Prostate gland (tissue), 2 donors: ENCODE measurements around the gene SLC16A5. TPM values are rescaled to one million over a fixed set of nuclear protein-coding genes. Genes with fewer than 3 reads are reported as not detected.

ENCODE experiments used
- DNase-seq: peaks from one replicate; pipeline ENCODE4 v3.0.0-alpha.2; 2019; ENCODE audit warnings: low spot score
- H3K27ac ChIP-seq, 2 donors: fragments of 200-600 bp; sonication (generic); 2 replicates each; pipeline ENCODE4 v1.5.1; 2017 to 2019
- H3K27me3 ChIP-seq: fragments of 200-600 bp; sonication (generic); replicated peaks from 2 replicates; pipeline ENCODE4 v1.5.1; 2019; ENCODE audit not compliant: insufficient read depth
- H3K36me3 ChIP-seq, 2 donors: fragments of 200-600 bp; sonication (generic); 1 replicate in 1 of 2; 2 replicates in 1 of 2; pipeline versions ENCODE4 v1.5.1 to v1.8.1; 2017 to 2019
- H3K4me1 ChIP-seq: fragments of 200-600 bp; sonication (generic); replicated peaks from 2 replicates; pipeline ENCODE4 v1.5.1; 2019
- H3K4me3 ChIP-seq, 2 donors: fragments of 200-600 bp; sonication (generic); 2 replicates each; pipeline ENCODE4 v1.5.1; 2017 to 2019
- H3K9me3 ChIP-seq: fragments of 200-600 bp; sonication (generic); 2 replicates; pipeline ENCODE4 v1.5.1; 2017
- POLR2A ChIP-seq: fragments of 450-650 bp; IDR thresholded peaks from one replicate; pipeline ENCODE4 v1.6.1; 2016; ENCODE audit warnings: antibody characterized with exemption, mild to moderate bottlenecking
- POLR2AphosphoS5 ChIP-seq: sonication (generic); formaldehyde crosslinking; IDR thresholded peaks from one replicate; pipeline ENCODE4 v1.6.1; 2017; ENCODE audit warnings: antibody characterized with exemption
- WGBS: methylation state at CpG from one replicate; pipeline ENCODE4 v1.1.5; 2018; 5-methylcytosine and 5-hydroxymethylcytosine counted together
- intact Hi-C: fragments of 100-400 bp; cut with DNase I; formaldehyde crosslinking; loops from one replicate; pipeline ENCODE4 v1.14.2; 2022
- total RNA-seq, 2 donors: library from RNA; depleted of rRNA; stranded (reverse); fragments of >200 nt; gene quantifications; one replicate each; pipeline ENCODE4 v1.1.0, GENCODE V29; 2016
- TF ChIP-seq, protein P1 (sequence below), 4 experiments: fragments of 200-600 bp in 2 of 4; fragments of 450-650 bp in 2 of 4; sonication (generic) in 2 of 4; IDR thresholded peaks; 1 replicate in 3 of 4; 2 replicates in 1 of 4; pipeline ENCODE4 v1.5.1; 2016 to 2019; ENCODE audit warnings: antibody characterized with exemption in 4 of 4, mild to moderate bottlenecking in 2 of 4, moderate library complexity in 2 of 4

Gene SLC16A5
- total RNA-seq, 2 donors from 2014 or later, result 65.0 to 66.4 TPM

DNA sequence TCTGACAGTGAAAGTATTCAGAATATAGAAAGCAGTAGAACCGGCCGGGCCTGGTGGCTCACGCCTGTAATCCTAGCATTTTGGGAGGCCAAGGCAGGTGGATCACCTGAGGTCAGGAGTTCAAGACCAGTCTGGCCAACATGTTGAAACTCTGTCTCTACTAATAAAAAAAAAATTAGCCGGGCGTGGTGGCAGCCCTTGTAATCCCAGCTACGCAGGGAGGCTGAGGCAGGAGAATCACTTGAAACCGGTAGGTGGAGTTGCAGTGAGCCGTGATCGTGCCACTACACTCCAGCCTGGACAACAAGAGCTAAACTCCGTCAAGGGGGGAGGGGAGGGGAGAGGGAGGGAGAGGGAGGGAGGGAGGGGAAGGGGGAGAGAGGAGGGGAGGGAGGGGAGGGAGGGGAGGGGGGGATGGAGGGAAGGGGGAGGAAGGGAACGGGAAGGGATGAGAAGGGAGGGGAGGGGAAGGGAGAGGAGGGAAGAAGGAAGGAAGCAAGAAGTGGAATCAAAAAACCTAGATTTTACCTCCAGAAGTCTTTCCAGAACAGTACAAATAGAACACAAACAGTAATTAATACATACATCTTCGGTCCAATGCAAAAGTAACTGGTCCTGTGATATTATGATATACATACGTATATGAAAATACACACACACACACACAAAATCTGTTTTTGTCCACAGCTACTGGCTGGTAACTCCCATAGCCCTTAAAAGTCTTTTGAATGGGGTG, 54.6 kb downstream of the SLC16A5 start:
- no peak overlapping the region for H3K4me3 ChIP-seq
- no peaks in the 10 kb centered on the region for H3K27me3 ChIP-seq
- no peak for TF ChIP-seq POLR2AphosphoS5
- WGBS, result 67% methylated on average over 13 of the region's 13 CpGs
- H3K9me3 ChIP-seq, result no peaks in the 10 kb centered on the region
- intact Hi-C loops, result no loop called here
- H3K4me1 ChIP-seq, result no peaks in the 10 kb centered on the region
- H3K27ac ChIP-seq, result no peak overlapping the region
- H3K36me3 ChIP-seq, result peaks cover 0 to 3% of the 10 kb centered on the region in 2 donors
- DNase-seq, result no peak

DNA sequence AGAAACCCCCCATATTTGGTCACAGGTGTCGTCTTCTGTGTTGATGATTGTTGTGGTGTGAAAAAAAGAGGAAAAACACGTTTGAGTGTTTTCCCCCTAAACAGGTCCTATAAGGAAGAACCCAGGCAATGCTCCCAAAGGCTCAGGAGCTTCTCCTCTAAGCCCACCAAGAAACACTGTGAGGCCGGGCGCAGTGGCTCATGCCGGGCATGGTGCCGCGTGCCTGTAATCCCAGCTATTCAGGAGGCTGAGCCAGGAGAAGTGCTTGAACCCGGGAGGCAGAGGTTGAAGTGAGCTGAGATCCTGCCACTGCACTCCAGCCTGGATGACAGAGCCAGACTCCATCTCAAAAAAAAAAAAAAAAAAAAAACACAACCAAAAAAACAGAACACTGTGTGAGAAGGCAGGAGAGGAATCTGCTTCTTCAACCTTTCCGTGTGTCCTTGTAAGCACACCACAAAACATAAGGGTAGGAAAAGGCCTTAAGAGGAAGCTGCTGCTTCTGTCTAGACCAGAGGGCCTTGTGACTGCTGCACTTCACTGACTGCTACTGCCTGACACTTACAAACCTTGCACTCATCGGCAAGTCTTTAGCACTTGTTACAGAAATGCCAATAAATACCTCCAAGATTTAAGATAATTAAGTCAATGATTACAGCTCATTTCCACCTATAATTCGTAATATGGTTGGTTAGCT, 57.2 kb downstream of the SLC16A5 start:
- WGBS, result 83% methylated on average over 11 of the region's 11 CpGs

DNA sequence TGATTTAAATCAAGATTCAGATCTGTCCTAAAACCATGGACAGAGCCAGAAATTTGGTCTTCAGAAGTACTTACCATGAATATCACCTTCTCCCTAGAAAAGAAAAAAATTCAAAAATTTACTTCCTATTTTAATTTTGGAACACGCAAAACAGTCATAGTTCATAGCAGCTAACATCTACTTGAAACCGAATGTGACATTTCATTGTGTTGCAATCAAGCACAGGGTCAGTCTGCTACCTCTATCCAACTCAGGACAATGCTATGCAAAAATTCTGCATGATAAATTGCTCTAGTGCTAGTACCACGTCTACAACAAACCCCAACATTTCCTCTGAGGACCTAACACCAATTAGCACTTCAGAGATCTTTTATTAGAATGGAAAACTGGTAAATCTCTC, 58.8 kb downstream of the SLC16A5 start:
- no peak for DNase-seq
- Histone ChIP-seq H3K36me3 (peaks cover 0 to 3% of the 10 kb centered on the region in 2 donors), H3K9me3 (no peaks in the 10 kb centered on the region), H3K4me3 (no peak overlapping the region), H3K4me1 (no peaks in the 10 kb centered on the region), H3K27ac (no peak overlapping the region), H3K27me3 (no peaks in the 10 kb centered on the region)
- intact Hi-C loops, result no loop called here
- 88% methylated on average over 3 of the region's 3 CpGs for WGBS
- TF ChIP-seq POLR2AphosphoS5, result no peak
- TF ChIP-seq, protein P1, sequence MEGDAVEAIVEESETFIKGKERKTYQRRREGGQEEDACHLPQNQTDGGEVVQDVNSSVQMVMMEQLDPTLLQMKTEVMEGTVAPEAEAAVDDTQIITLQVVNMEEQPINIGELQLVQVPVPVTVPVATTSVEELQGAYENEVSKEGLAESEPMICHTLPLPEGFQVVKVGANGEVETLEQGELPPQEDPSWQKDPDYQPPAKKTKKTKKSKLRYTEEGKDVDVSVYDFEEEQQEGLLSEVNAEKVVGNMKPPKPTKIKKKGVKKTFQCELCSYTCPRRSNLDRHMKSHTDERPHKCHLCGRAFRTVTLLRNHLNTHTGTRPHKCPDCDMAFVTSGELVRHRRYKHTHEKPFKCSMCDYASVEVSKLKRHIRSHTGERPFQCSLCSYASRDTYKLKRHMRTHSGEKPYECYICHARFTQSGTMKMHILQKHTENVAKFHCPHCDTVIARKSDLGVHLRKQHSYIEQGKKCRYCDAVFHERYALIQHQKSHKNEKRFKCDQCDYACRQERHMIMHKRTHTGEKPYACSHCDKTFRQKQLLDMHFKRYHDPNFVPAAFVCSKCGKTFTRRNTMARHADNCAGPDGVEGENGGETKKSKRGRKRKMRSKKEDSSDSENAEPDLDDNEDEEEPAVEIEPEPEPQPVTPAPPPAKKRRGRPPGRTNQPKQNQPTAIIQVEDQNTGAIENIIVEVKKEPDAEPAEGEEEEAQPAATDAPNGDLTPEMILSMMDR (IDR thresholded peaks at IDR 0.05), result no peak
- TF ChIP-seq POLR2A, result no peak

More for the DNA sequence above, 57.2 kb downstream of the SLC16A5 start:
- Histone ChIP-seq H3K36me3 (peaks cover 0 to 3% of the 10 kb centered on the region in 2 donors), H3K4me3 (no peak overlapping the region), H3K9me3 (no peaks in the 10 kb centered on the region), H3K27ac (no peak overlapping the region), H3K4me1 (no peaks in the 10 kb centered on the region), H3K27me3 (no peaks in the 10 kb centered on the region)
- TF ChIP-seq, protein P1 (IDR thresholded peaks at IDR 0.05), result no peak
- intact Hi-C loops, result no loop called here
- no peak for DNase-seq

DNA sequence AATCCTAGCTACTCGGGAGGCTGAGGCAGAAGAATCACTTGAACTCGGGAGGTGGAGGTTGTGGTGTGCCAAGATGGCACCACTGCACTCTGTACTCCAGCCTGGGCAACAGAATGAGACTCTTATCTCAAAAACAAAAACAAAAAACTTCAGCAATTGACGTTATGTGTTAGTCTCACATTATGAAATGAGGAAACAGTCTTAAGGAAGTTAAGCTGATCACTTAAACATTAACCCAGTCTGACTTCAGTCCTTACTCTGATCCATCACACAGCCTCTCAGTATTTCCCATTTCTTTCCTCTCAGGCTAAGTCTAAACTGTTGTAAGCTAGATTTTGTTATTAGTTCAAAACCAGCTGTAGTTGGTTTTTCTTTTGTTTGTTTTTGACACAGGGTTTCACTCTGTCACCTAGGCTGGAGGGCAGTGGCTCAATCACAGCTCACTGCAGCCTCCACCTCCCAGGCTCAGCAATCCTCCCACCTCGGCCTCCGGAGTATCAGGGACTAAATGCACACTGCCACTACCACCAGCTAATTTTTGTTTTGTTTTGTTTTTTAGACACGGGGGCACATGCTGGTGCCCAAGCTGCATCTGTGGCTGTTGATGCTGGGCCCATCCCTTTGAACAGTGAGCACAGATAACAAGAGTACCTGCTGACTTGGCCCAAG, 60.3 kb downstream of the SLC16A5 start:
- intact Hi-C loops, result no loop called here
- 90% methylated on average over 6 of the region's 6 CpGs for WGBS
- Histone ChIP-seq H3K4me1 (peaks cover 6% of the 10 kb centered on the region), H3K27ac (no peak overlapping the region), H3K4me3 (no peak overlapping the region), H3K36me3 (peaks cover 0 to 3% of the 10 kb centered on the region in 2 donors), H3K27me3 (no peaks in the 10 kb centered on the region), H3K9me3 (no peaks in the 10 kb centered on the region)
- TF ChIP-seq, protein P1 (IDR thresholded peaks at IDR 0.05), result no peak
- TF ChIP-seq POLR2A (no peak), POLR2AphosphoS5 (no peak)
- no peak for DNase-seq

DNA sequence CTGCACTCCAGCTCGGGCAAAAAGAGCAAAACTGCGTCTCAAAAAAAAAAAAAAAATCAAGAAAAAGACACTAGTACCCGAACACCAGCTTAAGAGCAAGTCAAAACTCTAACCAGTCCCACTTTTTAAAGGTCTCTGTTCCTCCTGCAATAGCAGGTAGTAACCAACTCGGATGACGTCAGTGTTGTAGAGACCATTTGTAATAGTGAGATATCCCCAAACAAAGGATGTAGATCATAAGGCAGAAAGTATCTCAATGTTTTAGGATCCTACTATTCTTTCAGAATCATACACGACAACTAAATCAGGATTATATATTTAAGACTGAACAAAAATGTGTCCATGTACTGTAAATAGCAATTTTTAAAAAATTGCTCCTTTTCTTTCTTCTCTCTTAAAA, 64.2 kb downstream of the SLC16A5 start:
- H3K4me1 ChIP-seq, result peaks cover 7% of the 10 kb centered on the region
- H3K4me3 ChIP-seq, result no peak overlapping the region
- no peak for TF ChIP-seq POLR2A
- TF ChIP-seq, protein P1 (IDR thresholded peaks at IDR 0.05), result no peak
- TF ChIP-seq POLR2AphosphoS5, result no peak
- WGBS, result 88% methylated on average over 6 of the region's 6 CpGs
- DNase-seq, result no peak
- H3K27me3 ChIP-seq, result no peaks in the 10 kb centered on the region
- H3K27ac ChIP-seq, result no peak overlapping the region
- intact Hi-C loops, result no loop called here
- peaks cover 0 to 3% of the 10 kb centered on the region in 2 donors for H3K36me3 ChIP-seq
- no peaks in the 10 kb centered on the region for H3K9me3 ChIP-seq
